ENCODE data around the gene SAE1. TPM values are rescaled to one million over a fixed set of nuclear protein-coding genes. Genes with fewer than 3 reads are reported as not detected.
"Not testable (repeated sequence)": the region's sequence is repeated elsewhere in the genome, so short reads cannot be mapped to it uniquely, and the experiment has no call there.

Gene SAE1
- total RNA-seq, 2 donors from 2014 or later = 187 to 240 TPM

- Mint-ChIP-seq H3K4me3 (no peak overlapping the region), H3K27me3 (ENCODE audit: insufficient read depth) (peaks cover 13% of the 10 kb centered on the region), H3K9me3 (no peaks in the 10 kb centered on the region), H3K4me1 (no peaks in the 10 kb centered on the region), H3K36me3 (ENCODE audit: low read depth) (no peaks in the 10 kb centered on the region), H3K27ac (peak overlapping the region; percentile 87)
- no peak overlapping the region for H3K9ac ChIP-seq (ENCODE audit: extremely low read depth, low read length, poor library complexity, severe bottlenecking)
- H3K4me1 ChIP-seq (ENCODE audit: control insufficient read depth, insufficient read depth, low read length) = no peaks in the 10 kb centered on the region
- peak; percentile 92 for DNase-seq
- H3K4me3 ChIP-seq (ENCODE audit: low read length) = no peak overlapping the region
- no peak overlapping the region for H3K27ac ChIP-seq (ENCODE audit: low read depth, low read length)
- H3K9me3 ChIP-seq (ENCODE audit: control insufficient read depth, low read length) = no peaks in the 10 kb centered on the region
- no peaks in the 10 kb centered on the region for H3K36me3 ChIP-seq (ENCODE audit: control insufficient read depth, insufficient read depth, low read length)
- WGBS, 2 experiments (ENCODE audit: insufficient coverage in 1 of 2, insufficient read length in 1 of 2) = 54 to 89% methylated on average over 11 to 23 of the region's 25 CpGs
- TF ChIP-seq CTCF (conservative IDR thresholded peaks at IDR 0.05) = peak; percentile 98
- H3K27me3 ChIP-seq (ENCODE audit: control insufficient read depth, insufficient read depth, low read length, poor library complexity, severe bottlenecking) = peaks cover 6% of the 10 kb centered on the region
Measured at GRCh38 chr19:47247308-47247990, 116.8 kb downstream of the SAE1 start.

GRCh38 chr19:47253016-47253415, 122.4 kb downstream of the SAE1 start:
- not testable (repeated sequence) for H3K36me3 ChIP-seq (ENCODE audit: control insufficient read depth, insufficient read depth, low read length); H3K4me1 Mint-ChIP-seq; H3K27ac ChIP-seq (ENCODE audit: low read depth, low read length); H3K36me3 Mint-ChIP-seq (ENCODE audit: low read depth); H3K4me3 ChIP-seq (ENCODE audit: low read length); DNase-seq; H3K27me3 ChIP-seq (ENCODE audit: control insufficient read depth, insufficient read depth, low read length, poor library complexity, severe bottlenecking); H3K9me3 ChIP-seq (ENCODE audit: control insufficient read depth, low read length); H3K27me3 Mint-ChIP-seq (ENCODE audit: insufficient read depth); H3K4me1 ChIP-seq (ENCODE audit: control insufficient read depth, insufficient read depth, low read length); H3K9me3 Mint-ChIP-seq; H3K4me3 Mint-ChIP-seq; H3K9ac ChIP-seq (ENCODE audit: extremely low read depth, low read length, poor library complexity, severe bottlenecking); H3K27ac Mint-ChIP-seq
- 72 to 96% methylated on average over 3 to 6 of the region's 8 CpGs for WGBS, 2 experiments (ENCODE audit: insufficient coverage in 1 of 2, insufficient read length in 1 of 2)

DNA sequence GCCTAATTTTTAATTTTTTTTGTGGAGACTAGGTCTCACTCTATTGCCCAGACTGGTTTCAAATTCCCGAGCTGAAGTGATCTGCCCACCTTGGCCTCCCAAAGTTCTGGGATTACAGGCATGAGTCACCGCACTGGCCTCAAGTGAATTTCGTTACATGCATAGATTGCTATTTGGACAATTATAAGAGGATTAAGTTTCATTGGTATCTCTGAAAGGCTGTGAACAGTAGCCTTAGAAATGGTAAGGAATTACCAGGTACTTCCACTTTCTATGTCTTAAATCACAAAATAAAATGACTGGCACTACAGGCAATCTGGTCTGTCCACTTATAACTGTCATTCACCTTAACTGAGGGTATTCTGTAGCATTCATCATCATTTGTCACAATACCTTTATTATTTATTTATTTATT, 122.8 kb downstream of the SAE1 start:
- H3K4me3 Mint-ChIP-seq = no peak overlapping the region
- H3K9me3 ChIP-seq (ENCODE audit: control insufficient read depth, low read length) = no peaks in the 10 kb centered on the region
- H3K27me3 ChIP-seq (ENCODE audit: control insufficient read depth, insufficient read depth, low read length, poor library complexity, severe bottlenecking) = no peaks in the 10 kb centered on the region
- H3K9ac ChIP-seq (ENCODE audit: extremely low read depth, low read length, poor library complexity, severe bottlenecking) = no peak overlapping the region
- no peak overlapping the region for H3K27ac Mint-ChIP-seq
- no peak overlapping the region for H3K27ac ChIP-seq (ENCODE audit: low read depth, low read length)
- WGBS, 2 experiments (ENCODE audit: insufficient coverage in 1 of 2, insufficient read length in 1 of 2) = 78 to 92% methylated on average over 2 to 3 of the region's 3 CpGs
- no peak overlapping the region for H3K4me3 ChIP-seq (ENCODE audit: low read length)
- H3K9me3 Mint-ChIP-seq = no peaks in the 10 kb centered on the region
- DNase-seq = no peak
- no peak for TF ChIP-seq CTCF (conservative IDR thresholded peaks at IDR 0.05)
- H3K4me1 ChIP-seq (ENCODE audit: control insufficient read depth, insufficient read depth, low read length) = peaks cover 4% of the 10 kb centered on the region
- H3K27me3 Mint-ChIP-seq (ENCODE audit: insufficient read depth) = peaks cover 6% of the 10 kb centered on the region
- peaks cover 9% of the 10 kb centered on the region for H3K4me1 Mint-ChIP-seq
- H3K36me3 Mint-ChIP-seq (ENCODE audit: low read depth) = peaks cover 5% of the 10 kb centered on the region
- H3K36me3 ChIP-seq (ENCODE audit: control insufficient read depth, insufficient read depth, low read length) = peaks cover 4% of the 10 kb centered on the region

GRCh38 chr19:47253970-47254369, 123.3 kb downstream of the SAE1 start:
- no peak overlapping the region for H3K27ac Mint-ChIP-seq

More at GRCh38 chr19:47253970-47254369, 123.3 kb downstream of the SAE1 start:
- Histone ChIP-seq H3K4me3 (ENCODE audit: low read length) (no peak overlapping the region), H3K4me1 (ENCODE audit: control insufficient read depth, insufficient read depth, low read length) (peaks cover 7% of the 10 kb centered on the region), H3K27ac (ENCODE audit: low read depth, low read length) (no peak overlapping the region), H3K36me3 (ENCODE audit: control insufficient read depth, insufficient read depth, low read length) (peaks cover 9% of the 10 kb centered on the region), H3K9me3 (ENCODE audit: control insufficient read depth, low read length) (no peaks in the 10 kb centered on the region), H3K9ac (ENCODE audit: extremely low read depth, low read length, poor library complexity, severe bottlenecking) (no peak overlapping the region), H3K27me3 (ENCODE audit: control insufficient read depth, insufficient read depth, low read length, poor library complexity, severe bottlenecking) (no peaks in the 10 kb centered on the region)
- H3K9me3 Mint-ChIP-seq = no peaks in the 10 kb centered on the region
- DNase-seq = no peak
- peaks cover 9% of the 10 kb centered on the region for H3K36me3 Mint-ChIP-seq (ENCODE audit: low read depth)
- peaks cover 6% of the 10 kb centered on the region for H3K27me3 Mint-ChIP-seq (ENCODE audit: insufficient read depth)
- no peak overlapping the region for H3K4me3 Mint-ChIP-seq
- peaks cover 9% of the 10 kb centered on the region for H3K4me1 Mint-ChIP-seq
- no peak for TF ChIP-seq CTCF (conservative IDR thresholded peaks at IDR 0.05)
- 97 to 100% methylated on average over 4 of the region's 5 CpGs for WGBS, 2 experiments (ENCODE audit: insufficient coverage in 1 of 2, insufficient read length in 1 of 2)

Measured in endodermal cell (in vitro differentiated cells).